Effector CD8-positive, alpha-beta T cell (primary cell): Measurements from ENCODE around the gene ESYT1.

Experiments used
- DNase-seq: peaks from one replicate; lab custom pipeline; 2025; lab: John Stamatoyannopoulos, UW

ESYT1 gene

DNA sequence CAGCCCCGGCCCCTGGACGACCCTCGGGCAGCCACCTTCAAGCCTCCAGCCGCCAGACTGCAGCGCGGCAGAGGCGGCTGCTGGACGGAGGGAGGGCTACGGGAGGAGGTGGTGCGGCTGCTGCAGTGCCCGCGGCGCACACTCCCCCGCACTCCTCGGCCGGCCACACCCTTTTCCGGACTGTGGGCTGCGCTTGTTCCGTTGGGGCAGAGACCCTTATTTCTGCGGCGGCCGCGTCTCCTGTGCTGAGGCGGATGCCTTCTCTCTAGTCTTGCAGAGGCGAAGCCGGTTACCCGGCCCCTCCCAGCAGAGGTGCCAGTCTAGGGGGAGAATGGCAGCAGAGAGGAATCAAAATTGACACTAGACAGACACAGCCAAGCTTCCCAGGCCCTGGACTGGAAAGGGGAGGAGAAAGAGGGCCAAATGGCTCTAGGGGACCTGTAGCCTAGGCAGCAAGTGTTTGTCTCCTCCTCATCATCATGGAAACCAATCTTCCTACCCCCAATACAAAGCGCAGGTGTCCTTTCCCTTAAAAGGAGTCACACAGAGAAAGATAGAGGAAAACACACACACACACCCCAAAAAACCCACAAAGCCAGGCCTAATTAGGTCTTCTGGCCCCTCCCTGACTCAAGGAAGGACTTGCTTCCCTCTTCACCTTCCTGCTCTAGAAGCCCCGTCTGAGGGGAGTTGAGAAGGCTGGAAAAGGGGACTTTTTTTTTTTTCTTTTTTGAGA, 1.3 kb downstream of the ESYT1 start:
- peak; percentile 44 for DNase-seq

DNA sequence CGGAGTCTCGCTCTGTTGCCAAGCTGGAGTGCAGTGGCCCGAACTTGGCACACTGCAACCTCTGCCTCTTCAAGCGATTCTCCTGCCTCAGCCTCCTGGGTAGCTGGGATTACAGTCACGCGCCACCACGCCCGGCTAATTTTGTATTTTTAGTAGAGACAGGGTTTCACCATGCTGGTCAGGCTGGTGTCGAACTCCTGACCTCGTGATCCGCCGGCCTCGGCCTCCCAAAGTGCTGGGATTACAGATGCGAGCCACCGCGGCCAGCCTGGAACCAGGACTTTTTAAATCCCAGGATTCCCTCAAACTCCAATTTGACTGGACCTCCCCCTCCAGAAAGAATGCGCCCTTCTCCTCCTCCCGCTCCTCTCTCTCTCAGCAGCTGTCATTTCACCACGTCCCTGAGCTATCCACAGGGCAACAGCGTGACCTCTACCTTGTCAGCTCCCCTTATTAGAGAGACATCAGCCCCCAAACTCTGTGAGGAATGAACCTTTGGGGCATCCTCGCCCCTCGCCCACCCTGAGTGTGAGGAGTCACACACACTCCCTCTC, 2.0 kb downstream of the ESYT1 start:
- DNase-seq = no peak

DNA sequence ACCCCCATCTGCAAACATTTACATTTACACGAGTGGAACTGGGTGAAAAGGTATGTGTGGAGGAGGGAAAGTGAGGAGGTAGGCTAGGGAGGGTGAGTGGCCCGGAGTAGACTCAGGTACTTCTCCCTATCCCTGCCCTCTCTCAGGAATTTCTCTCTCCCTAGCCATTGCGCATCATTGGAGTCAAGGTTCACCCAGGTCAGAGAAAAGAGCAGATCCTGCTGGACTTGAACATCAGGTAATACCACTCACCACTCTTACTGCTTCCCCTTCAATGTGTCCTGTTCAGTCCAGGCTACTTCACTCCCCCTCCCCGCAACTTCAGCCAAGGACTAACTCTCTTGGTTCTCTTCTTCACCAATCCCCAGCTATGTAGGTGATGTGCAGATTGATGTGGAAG, 2.8 kb downstream of the ESYT1 start:
- no peak for DNase-seq

DNA sequence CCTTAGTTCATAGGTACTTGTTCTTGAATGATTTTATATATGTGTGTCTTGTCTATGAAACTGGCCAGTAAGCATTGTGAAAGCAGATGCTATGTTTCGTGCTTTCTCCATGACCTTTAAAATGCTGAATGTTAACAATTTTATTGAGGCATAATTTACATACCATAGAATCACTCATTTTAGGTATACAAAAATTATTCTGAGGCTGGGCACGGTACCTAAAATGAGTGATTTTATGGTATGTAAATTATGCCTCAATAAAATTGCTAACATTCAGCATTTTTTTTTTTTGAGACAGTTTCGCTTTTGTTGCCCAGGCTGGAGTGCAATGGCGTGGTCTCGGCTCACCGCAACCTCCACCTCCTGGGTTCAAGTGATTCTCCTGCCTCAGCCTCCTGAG, 6.8 kb downstream of the ESYT1 start:
- no peak for DNase-seq

DNA sequence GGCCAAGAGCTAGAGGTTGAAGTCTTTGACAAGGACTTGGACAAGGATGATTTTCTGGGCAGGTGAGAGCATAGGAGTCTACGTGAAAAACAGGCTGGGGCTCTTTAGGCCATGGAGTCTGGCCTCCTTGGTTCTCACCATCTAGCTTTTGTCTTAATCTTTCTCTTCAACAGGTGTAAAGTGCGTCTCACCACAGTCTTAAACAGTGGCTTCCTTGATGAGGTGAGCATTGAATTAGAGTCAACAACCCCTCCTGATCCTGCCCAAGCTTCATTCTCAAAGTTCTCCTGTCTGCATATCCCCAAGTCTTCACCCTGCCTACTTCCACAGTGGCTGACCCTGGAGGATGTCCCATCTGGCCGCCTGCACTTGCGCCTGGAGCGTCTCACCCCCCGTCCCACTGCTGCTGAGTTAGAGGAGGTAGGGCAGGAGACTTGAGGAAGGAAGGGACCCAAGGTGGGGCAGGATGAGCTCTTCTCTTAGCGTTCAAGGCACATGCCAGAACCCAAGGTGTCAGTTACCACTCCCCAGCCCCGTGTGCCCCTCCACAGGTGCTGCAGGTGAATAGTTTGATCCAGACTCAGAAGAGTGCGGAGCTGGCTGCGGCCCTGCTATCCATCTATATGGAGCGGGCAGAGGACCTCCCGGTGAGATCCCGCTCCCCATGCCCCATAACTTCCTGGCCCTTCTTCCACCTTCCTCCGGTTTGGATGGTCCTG, 9.9 kb downstream of the ESYT1 start:
- DNase-seq = no peak

DNA sequence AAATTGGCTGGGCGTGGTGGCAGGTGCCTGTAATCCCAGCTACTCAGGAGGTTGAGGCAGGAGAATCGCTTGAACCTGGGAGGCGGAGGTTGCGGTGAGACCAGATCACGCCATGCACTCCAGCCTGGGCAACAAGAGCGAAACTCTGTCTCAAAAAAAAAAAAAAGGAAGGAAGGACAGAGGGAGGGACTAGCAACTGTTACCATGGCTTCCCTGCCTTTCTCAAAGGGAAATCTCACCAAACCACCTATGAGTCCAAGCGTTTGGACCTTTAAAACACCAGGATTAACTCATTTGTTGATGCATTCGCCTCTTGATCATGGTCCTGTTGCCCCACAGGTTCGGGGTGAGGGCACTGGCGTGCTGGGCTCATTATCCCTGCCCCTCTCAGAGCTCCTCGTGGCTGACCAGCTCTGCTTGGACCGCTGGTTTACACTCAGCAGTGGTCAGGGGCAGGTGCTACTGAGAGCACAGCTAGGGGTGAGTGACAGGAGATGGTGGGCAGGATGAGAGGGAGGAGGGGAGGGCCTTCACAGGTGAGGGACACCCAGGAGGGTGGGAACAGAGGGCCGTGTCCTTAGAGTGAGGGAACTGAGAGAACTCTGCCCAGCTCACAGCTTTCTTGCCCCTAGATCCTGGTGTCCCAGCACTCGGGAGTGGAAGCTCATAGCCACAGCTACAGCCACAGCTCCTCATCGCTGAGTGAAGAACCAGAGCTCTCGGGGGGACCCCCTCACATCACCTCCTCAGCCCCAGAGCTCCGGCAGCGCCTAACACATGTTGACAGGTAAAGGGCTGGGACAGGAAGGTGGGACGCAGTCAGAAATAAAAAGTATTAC, 14.1 kb downstream of the ESYT1 start:
- no peak for DNase-seq

DNA sequence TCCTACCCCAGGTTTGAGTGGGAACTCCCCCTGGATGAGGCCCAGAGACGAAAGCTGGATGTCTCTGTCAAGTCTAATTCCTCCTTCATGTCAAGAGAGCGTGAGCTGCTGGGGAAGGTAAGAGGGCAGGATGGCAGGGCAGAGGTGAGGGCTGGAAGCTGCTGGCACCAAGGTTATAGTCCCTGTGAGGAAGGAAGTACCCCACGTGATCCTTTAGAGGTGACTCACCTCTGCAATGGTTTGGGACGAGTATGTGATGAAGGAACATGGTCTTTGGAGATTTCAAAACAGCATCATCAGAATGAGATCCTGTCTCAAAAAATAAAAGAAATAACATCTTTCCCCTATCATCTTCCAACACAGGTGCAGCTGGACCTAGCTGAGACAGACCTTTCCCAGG, 15.2 kb downstream of the ESYT1 start:
- DNase-seq = no peak

DNA sequence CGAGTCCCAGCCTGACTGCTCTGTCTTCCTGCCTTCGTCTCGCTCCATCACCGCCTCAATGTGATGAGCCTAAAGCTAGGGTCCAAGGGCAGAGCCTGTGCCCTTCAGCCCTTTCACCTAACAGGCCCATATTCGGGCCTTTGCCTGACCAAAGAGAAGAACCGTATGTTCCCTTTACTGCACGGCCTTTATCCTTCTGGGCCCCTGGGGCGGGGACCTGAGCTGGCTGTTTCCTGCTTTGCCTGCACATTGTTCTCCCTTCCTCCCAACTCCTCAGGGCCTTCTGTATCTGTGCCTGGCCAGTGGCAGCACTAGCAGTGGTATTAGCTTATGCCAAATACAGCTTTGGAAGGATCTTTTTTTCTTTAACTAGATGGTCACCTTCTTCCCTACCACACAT, 15.8 kb downstream of the ESYT1 start:
- DNase-seq = no peak

DNA sequence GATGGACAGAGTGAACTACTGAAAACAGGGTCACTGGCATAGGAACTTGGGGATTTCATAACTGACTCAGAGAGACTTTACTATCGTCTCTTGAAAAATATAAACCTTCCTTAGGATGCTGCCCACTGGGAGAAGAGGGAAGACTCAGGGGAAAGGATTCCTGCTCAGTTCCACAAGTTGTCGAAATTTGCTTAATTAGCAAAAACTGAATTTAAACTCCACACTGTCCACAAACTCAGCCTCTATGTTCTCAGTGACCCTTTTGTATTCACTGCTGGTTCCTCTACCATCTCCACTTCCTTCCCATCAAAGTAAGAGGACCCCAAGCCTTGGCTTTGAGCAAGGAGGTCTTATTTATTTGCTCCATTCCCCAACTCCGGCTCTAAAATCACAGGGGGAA, 17.1 kb downstream of the ESYT1 start:
- no peak for DNase-seq

DNA sequence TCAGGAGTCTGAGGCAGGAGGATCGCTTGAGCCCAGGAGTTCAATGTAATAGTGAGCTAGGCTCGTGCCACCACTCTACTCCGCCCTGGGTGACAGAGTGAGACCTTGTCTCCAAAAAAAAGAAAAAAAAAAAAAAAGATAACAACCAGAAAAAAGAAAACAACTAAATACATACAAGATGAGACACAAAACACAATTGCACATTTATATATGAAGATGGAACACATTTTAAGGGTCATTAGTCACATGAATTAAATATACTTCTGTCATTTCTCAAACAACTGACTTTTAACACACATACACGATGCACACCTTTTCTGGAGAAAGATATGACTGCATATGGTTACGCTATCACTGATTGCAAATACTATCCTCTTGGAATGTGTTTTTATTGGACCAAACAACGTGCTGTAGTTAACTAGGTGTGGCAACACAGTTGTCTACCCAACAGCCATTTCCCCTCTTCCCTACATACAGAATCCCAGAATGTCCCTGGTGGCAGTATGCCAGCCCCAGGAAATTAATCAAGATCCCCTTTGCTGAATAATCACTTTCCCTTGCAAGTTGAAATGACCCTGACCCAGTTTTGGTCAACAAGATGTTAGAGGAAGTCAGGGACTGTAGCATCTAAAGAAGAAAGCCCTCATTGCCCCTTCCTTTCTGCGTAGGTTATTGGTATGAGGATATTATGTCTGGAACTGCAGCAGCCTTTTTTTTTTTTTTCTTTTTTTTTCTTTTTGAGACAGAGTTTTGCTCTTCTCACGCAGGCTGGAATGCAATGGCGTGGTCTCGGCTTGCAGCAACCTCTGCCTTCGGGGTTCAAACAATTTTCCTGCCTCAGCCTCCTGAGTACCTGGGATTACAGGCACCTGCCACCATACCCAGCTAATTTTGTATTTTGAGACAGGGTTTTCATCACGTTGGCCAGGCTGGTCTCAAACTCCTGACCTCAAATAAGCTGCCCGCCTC, 18.7 kb downstream of the ESYT1 start:
- no peak for DNase-seq

DNA sequence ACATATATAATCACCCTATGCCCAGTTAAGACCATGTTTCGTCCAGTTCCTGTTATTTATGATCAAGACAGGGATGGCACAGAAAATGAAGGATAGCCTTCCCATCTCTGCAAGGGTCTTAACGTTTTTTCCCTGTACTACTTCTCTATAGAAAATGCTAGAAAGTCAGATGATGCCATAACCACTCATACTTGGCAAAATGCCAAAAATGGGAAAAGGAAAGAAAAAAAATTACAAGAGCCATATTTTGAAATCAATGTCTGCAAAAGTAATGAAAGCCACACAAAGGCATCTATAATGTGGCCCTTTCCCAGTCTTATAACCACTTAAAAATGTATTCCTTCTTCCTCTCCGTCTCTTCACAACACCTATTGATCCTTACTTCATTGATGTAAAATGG, 22.5 kb downstream of the ESYT1 start:
- DNase-seq = no peak

DNA sequence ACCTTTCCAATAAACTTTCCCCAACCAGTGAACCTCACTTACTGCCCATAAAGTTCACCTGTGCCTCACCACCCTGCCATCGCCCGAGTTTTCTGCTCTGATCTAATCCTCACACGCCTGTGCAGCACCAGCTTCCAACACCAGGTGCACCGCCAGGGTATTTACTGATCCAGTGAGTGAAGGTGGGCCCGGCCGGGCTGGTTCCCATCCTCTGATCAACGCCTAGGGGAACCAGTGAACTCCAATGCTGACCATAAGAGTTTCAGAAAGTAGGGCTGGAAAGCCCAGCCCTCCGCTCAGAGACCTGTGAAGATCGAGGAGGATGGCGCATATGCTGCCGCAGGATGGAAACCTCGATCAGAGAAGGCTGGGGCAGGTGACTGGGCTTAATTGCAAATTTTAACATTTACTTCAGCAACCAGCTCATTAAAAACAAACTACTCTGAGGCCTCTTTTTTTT, 23.6 kb downstream of the ESYT1 start:
- peak; percentile 48 for DNase-seq

DNA sequence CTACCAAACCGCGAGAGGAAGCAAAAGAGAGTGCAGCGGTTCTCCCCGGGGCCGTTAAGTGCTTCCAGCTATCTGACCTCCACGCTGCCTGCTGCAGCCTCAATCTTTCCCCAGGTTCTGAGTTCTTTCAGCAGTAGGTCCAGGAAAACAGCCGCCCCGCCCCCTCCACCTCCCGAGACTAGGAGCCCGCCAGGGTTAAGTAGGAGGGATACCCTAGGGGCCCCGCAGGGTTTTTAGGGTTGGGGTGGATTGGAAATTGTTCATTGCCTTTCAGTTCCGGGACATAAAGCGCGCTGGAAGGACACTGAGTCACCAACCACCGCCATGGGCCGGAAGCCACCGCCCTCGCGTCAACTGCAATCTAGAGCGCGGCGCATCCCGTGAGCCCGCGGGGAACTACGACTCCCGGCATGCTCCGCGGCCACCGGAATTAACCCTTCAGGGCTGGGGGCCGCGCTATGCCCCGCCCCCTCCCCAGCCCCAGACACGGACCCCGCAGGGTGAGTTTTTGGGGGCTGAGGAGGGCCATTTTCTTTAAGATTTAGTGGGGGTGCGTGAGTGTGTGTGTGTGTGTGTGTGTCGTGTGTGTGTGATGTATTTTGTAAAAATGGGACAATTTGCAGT, 24.2 kb downstream of the ESYT1 start, which contains the start of gene MYL6B:
TSS of gene MYL6B (plus strand) at position 456 of the 624 bp plus-strand sequence. CDS start 1,332 bp downstream, outside the sequence.
- DNase-seq = peak; percentile 82

DNA sequence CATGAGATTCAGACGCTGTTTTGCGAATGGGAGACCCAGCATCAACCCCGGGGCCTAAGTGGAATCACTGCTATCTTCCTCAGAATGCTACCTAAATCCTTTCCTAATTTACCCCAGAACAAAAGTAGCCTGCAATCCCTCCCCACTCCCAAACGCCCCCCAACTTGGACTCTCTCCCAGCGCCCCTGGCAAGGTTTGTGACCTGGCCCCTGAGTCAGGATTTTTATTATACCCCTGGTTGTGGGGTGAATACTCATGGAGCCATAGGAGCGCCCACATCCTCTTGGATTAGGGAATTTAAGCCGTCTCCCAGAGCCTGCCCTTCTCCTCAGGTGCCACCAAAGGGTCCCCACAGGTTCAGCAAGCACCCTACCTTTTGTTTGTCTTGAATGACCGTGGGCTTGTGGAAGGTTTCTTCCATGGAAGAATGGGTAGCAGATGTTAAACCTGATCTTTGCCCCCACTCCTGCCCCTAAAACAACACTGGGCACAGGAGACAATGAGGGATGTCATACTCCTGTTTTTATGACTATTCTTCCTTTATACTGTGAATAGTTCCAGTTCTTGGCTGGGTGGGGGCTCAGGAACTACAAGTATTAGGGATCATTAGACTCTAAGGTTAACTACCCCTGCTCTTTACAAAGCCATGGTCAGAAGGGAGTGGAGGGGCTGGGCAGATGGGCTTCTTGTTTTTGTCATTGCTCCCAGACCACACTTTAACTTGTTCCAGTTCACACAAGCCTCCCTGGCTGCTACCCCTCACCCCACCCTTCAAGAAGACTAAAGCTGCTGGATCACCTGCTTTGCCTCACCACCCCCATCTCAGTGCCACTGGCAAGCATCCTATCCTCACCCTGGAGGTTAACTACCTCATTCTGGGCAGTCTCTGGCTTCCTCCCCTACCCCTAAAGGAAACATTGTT, 24.9 kb downstream of the ESYT1 start:
- no peak for DNase-seq

DNA sequence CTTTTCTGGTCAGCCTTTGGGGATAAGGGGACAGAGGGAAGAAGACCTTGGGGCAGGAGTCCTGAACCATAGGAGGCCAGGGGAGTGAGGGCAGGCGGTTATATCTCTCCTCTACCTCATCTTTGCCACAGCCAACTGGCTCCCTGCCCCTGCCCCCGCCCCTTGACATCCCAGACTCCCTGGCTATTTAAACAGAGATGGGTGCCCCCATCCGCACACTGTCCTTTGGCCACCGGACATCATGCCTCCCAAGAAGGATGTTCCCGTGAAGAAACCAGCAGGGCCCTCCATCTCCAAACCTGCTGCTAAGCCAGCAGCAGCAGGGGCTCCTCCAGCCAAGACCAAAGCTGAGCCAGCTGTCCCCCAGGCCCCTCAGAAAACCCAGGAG, 25.6 kb downstream of the ESYT1 start:
- DNase-seq = no peak

DNA sequence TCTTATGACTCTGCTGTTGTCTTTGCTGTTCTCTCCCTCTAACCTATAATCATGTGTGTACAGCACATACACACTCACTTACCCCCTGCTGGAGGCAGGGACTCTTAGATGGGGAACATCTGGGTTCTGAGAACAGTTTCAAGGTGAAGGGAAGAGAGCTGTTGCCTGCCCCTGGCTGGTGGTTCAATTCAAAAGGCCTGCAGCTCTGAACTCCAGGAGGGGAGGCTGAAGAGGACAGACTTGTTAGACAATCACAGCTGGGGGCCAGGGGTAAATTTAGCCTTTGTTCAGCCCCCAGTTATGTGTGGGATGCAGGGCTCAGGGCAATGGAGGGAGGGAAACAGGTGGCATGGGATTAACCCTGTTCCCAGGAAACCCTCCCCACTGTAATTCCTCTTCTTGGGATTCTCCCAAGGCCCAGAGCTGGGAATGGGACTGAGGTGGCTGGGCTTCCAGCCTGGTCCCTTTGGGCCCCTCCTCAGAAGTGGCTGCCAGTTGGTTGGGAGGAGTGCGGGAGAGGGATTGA, 26.2 kb downstream of the ESYT1 start:
- DNase-seq = no peak

DNA sequence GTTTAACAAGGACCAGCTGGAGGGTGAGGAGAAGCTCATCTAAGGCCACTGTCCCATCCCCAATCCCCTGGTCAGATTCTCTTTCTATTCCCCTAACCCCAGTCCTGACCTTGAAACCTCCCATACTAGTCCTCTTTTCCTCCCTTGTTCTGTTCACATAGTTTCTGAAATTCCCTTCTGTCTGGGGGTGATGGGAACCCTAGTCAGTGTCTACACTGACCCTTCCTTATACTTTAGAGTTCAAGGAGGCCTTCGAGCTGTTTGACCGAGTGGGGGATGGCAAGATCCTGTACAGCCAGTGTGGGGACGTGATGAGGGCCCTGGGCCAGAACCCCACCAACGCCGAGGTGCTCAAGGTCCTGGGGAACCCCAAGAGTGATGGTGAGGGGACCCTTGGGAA, 26.8 kb downstream of the ESYT1 start:
- DNase-seq = no peak

DNA sequence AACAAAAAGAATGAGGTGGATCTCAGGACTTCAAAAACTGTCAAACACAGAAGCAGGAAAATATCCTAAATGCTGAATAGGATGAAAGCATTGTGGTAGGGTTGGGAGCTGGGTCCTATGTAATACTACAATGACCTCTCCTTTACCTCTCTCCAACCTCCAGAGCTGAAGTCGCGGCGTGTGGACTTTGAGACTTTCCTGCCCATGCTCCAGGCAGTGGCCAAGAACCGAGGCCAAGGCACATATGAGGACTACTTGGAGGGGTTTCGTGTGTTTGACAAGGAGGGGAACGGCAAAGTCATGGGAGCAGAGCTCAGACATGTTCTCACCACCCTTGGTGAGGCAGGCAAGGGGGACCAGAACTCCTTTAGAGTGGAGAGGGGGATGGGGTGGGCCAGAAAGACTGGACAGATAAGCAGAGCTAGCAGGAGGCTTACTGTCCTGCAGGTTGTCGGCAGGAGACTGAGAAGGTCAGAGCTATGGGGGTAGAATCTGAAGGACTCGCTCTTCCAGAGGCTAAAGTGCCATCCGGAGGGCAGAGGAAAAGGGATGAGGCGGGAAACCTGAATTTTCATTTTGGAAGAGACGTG, 27.3 kb downstream of the ESYT1 start:
- no peak for DNase-seq
